B cell (primary cell): ENCODE data around the gene COG7. TPM values are rescaled to one million over a fixed set of nuclear protein-coding genes. Genes with fewer than 3 reads are reported as not detected.

Source experiments
- ATAC-seq: fragments of 200-7000 bp; cut with Tn5 transposase; one replicate; pipeline ENCODE4 v1.10.0; 2021; ENCODE audit warnings: low read depth, mild to moderate bottlenecking, moderate number of reproducible peaks, moderate library complexity
- CTCF ChIA-PET: fragments of 350-600 bp; sonication (Branson Sonifier 250); formaldehyde crosslinking; loops from one replicate; lab custom pipeline; 2021; ENCODE audit warnings: antibody characterized with exemption, inconsistent platforms; lab: Charles Lee
- POLR2A ChIA-PET: fragments of 350-600 bp; sonication (Branson Sonifier 250); formaldehyde crosslinking; loops from one replicate; lab custom pipeline; 2021; ENCODE audit warnings: antibody characterized with exemption; lab: Charles Lee
- DNase-seq: peaks from one replicate; pipeline ENCODE4 v3.0.0; 2013
- H2AFZ ChIP-seq: 2 replicates; pipeline ENCODE4 v1.6.1; 2012; ENCODE audit warnings: mild to moderate bottlenecking, low read depth, low read length; ENCODE audit not compliant: insufficient read depth, poor library complexity, severe bottlenecking
- H3K27ac ChIP-seq, 2 donors: 1 replicate in 1 of 2; 2 replicates in 1 of 2; pipeline ENCODE4 v1.5.1; 2012 to 2013; ENCODE audit warnings: low read length in 2 of 2, mild to moderate bottlenecking in 2 of 2, moderate library complexity in 1 of 2
- H3K27me3 ChIP-seq, 4 experiments: fragments of 200-600 bp in 1 of 4; sonication (generic) in 1 of 4; replicated peaks in 1 of 4; 1 replicate in 2 of 4; 2 replicates in 2 of 4; pipeline versions ENCODE4 v1.6.1 to v1.7.0; 2013 to 2016; ENCODE audit warnings: low read length in 3 of 4, mild to moderate bottlenecking in 2 of 4, mixed read lengths in 1 of 4, moderate library complexity in 1 of 4; ENCODE audit not compliant: insufficient read depth in 4 of 4, control insufficient read depth in 3 of 4; ENCODE audit errors: control extremely low read depth in 1 of 4
- H3K36me3 ChIP-seq, 2 experiments: replicated peaks in 1 of 2; 1 replicate in 1 of 2; 2 replicates in 1 of 2; pipeline versions ENCODE4 v1.6.1 to v1.7.1; 2013; ENCODE audit warnings: low read length in 1 of 2; ENCODE audit not compliant: insufficient read depth in 2 of 2, control insufficient read depth in 1 of 2; ENCODE audit errors: control extremely low read depth in 1 of 2, extremely low read depth in 1 of 2
- H3K4me1 ChIP-seq, 2 donors: fragments of 200-600 bp in 1 of 2; sonication (generic) in 1 of 2; 1 replicate in 1 of 2; 2 replicates in 1 of 2; pipeline versions ENCODE4 v1.5.1 to v1.6.1; 2013 to 2017; ENCODE audit warnings: low read length in 2 of 2; ENCODE audit not compliant: control insufficient read depth in 2 of 2, insufficient read depth in 2 of 2
- H3K4me2 ChIP-seq: replicated peaks from 2 replicates; pipeline ENCODE3; 2012; ENCODE audit warnings: mild to moderate bottlenecking, low read depth, low read length; ENCODE audit not compliant: poor library complexity, severe bottlenecking
- H3K4me3 ChIP-seq, 5 experiments: fragments of 200-600 bp in 1 of 5; sonication (generic) in 1 of 5; 1 replicate in 3 of 5; 2 replicates in 2 of 5; pipeline versions ENCODE4 v1.5.1 to v1.7.0; 2011 to 2016; ENCODE audit warnings: low read length in 4 of 5, mild to moderate bottlenecking in 4 of 5, low read depth in 2 of 5, control low read depth in 1 of 5, moderate library complexity in 1 of 5; ENCODE audit not compliant: insufficient read depth in 1 of 5; ENCODE audit errors: control extremely low read depth in 1 of 5, extremely low read depth in 1 of 5
- H3K79me2 ChIP-seq: fragments of 200-600 bp; sonication (generic); one replicate; pipeline ENCODE4 v1.6.0; 2016; ENCODE audit warnings: low read length; ENCODE audit not compliant: control insufficient read depth, insufficient read depth
- H3K9ac ChIP-seq: fragments of 200-600 bp; sonication (generic); 2 replicates; pipeline ENCODE4 v1.6.1; 2017; ENCODE audit warnings: mild to moderate bottlenecking, low read length, moderate library complexity
- H3K9me3 ChIP-seq, 3 donors: one replicate each; pipeline versions ENCODE4 v1.6.1 to v1.7.1; 2013; ENCODE audit warnings: low read length in 2 of 3; ENCODE audit not compliant: control insufficient read depth in 2 of 3, insufficient read depth in 1 of 3; ENCODE audit errors: control extremely low read depth in 1 of 3
- H4K20me1 ChIP-seq: 2 replicates; pipeline ENCODE4 v1.6.0; 2012; ENCODE audit warnings: mild to moderate bottlenecking, low read length; ENCODE audit not compliant: insufficient read depth, control insufficient read depth, poor library complexity, severe bottlenecking
- H3K27ac Mint-ChIP-seq: one replicate; pipeline ENCODE4 v1.8.0; 2021; ENCODE audit warnings: mixed read lengths
- H3K27me3 Mint-ChIP-seq: one replicate; pipeline ENCODE4 v1.8.0; 2021; ENCODE audit warnings: mixed read lengths
- H3K4me1 Mint-ChIP-seq: one replicate; pipeline ENCODE4 v1.8.0; 2021; ENCODE audit warnings: mixed read lengths
- H3K4me3 Mint-ChIP-seq: one replicate; pipeline ENCODE4 v1.8.0; 2021; ENCODE audit warnings: mixed read lengths
- H3K9me3 Mint-ChIP-seq: one replicate; pipeline ENCODE4 v1.8.0; 2022; ENCODE audit warnings: mixed read lengths; ENCODE audit not compliant: insufficient read depth
- CTCF ChIP-seq: fragments of 200-600 bp; IDR thresholded peaks from one replicate; pipeline ENCODE4 v1.8.0; 2022; ENCODE audit warnings: antibody characterized with exemption, mild to moderate bottlenecking
- EZH2 ChIP-seq: IDR thresholded peaks from 2 replicates; pipeline ENCODE4 v1.6.1; 2012; ENCODE audit warnings: borderline replicate concordance, low read depth, mild to moderate bottlenecking, moderate library complexity, low read length; ENCODE audit not compliant: insufficient read depth, poor library complexity, severe bottlenecking
- WGBS: methylation state at CpG from one replicate; pipeline ENCODE4 v1.1.5; 2013; ENCODE audit warnings: missing lambda C conversion rate; ENCODE audit not compliant: insufficient coverage; 5-methylcytosine and 5-hydroxymethylcytosine counted together
- intact Hi-C: fragments of 100-400 bp; cut with micrococcal nuclease; formaldehyde crosslinking; loops from one replicate; pipeline ENCODE4 v1.10.0; 2022
- polyA plus RNA-seq: library from polyadenylated mRNA; depleted of rRNA; stranded (reverse); fragments of >200 nt; gene quantifications from 2 replicates; pipeline ENCODE4 v1.2.3, GENCODE V29; 2012
- total RNA-seq, 2 donors: library from RNA; stranded (reverse); fragments of 120-200 nt in 1 of 2; gene quantifications; 1 replicate in 1 of 2; 2 replicates in 1 of 2; pipeline versions ENCODE4 v1.2.3 to v1.2.4, GENCODE V29; 2013 to 2022

Gene COG7
- total and polyA plus RNA-seq, 2 donors (not counting 1 experiment from before 2014, with no cell fraction given): 21.3 to 37.8 TPM

- no peaks in the 10 kb centered on the region for H3K79me2 ChIP-seq
- ATAC-seq: no peak
- H3K27ac ChIP-seq: no peak overlapping the region
- H3K4me2 ChIP-seq: no peak overlapping the region
- H3K36me3 ChIP-seq: peaks cover 0 to 29% of the 10 kb centered on the region in 2 experiments
- CTCF ChIA-PET: interaction anchor here (1.6 kb wide), 1 partner anchor 15 kb away, joined by 8 read pairs; no protein-coding TSS in a partner anchor
- Mint-ChIP-seq H3K27ac (no peak overlapping the region), H3K4me3 (no peak overlapping the region), H3K4me1 (no peaks in the 10 kb centered on the region), H3K9me3 (no peaks in the 10 kb centered on the region), H3K27me3 (no peaks in the 10 kb centered on the region)
- WGBS: 100% methylated on average over 3 of the region's 5 CpGs
- intact Hi-C loops: no loop called here
- DNase-seq: no peak
- POLR2A ChIA-PET: interaction anchor here (0.5 kb wide), 1 partner anchor 1065 kb away, joined by 3 read pairs; no protein-coding TSS in a partner anchor
- no peaks in the 10 kb centered on the region for H3K27me3 ChIP-seq
- H4K20me1 ChIP-seq: no peaks in the 10 kb centered on the region
- H3K4me3 ChIP-seq: no peak overlapping the region
- no peaks in the 10 kb centered on the region for H3K9me3 ChIP-seq
- no peaks in the 10 kb centered on the region for H3K4me1 ChIP-seq
- no peak overlapping the region for H2AFZ ChIP-seq
- TF ChIP-seq EZH2 (no peak), CTCF (no peak)
- H3K9ac ChIP-seq: no peak overlapping the region
Observed at GRCh38 chr16:23420011-23420410, 33.0 kb downstream of the COG7 start.

GRCh38 chr16:23416816-23417215, 36.2 kb downstream of the COG7 start:
- Mint-ChIP-seq H3K4me3 (no peak overlapping the region), H3K9me3 (no peaks in the 10 kb centered on the region), H3K4me1 (no peaks in the 10 kb centered on the region), H3K27ac (no peak overlapping the region), H3K27me3 (no peaks in the 10 kb centered on the region)
- Histone ChIP-seq H2AFZ (no peak overlapping the region), H3K4me1 (no peaks in the 10 kb centered on the region), H4K20me1 (no peaks in the 10 kb centered on the region), H3K79me2 (no peaks in the 10 kb centered on the region), H3K9me3 (no peaks in the 10 kb centered on the region), H3K4me3 (no peak overlapping the region), H3K36me3 (peaks cover 0 to 43% of the 10 kb centered on the region in 2 experiments), H3K4me2 (no peak overlapping the region), H3K27me3 (no peaks in the 10 kb centered on the region), H3K9ac (no peak overlapping the region), H3K27ac (no peak overlapping the region)
- DNase-seq: no peak
- WGBS: over 99% methylated on average over 7 of the region's 7 CpGs
- TF ChIP-seq CTCF (no peak), EZH2 (no peak)
- no peak for ATAC-seq
- POLR2A ChIA-PET: no interaction called here
- CTCF ChIA-PET: interaction anchor here (4.0 kb wide), 1 partner anchor 18 kb away, joined by 21 read pairs; no protein-coding TSS in a partner anchor
- intact Hi-C loops: no loop called here
